Measurements from ENCODE around the gene RNU6-1. TPM values are rescaled to one million over a fixed set of nuclear protein-coding genes. Genes with fewer than 3 reads are reported as not detected.

The RNU6-1 gene
- total and polyA plus RNA-seq, 8 donors: not detected

GRCh38 chr15:67824197-67824968 lies 15.5 kb downstream of the RNU6-1 start:
- FAIRE-seq (no peak), ATAC-seq (no peak), DNase-seq (peak in 2 of 6 donors; percentile 47 to 60)
- H3K4me3 ChIP-seq: no peak overlapping the region
- peaks cover 0 to 78% (median 24%) of the 10 kb centered on the region in 4 donors for H3K27me3 ChIP-seq
- H3K36me3 ChIP-seq: no peaks in the 10 kb centered on the region
- 8 to 10% methylated on average over 21 of the region's 21 CpGs for WGBS, 2 donors
- H3K9me3 ChIP-seq: no peaks in the 10 kb centered on the region
- H3K4me1 ChIP-seq: peaks cover 0 to 4% (median 4%) of the 10 kb centered on the region in 3 donors
- intact Hi-C loops (cut with DNase I): no loop called here
- TF ChIP-seq CTCF (IDR thresholded peaks at IDR 0.05): no peak
- no peak overlapping the region for H3K27ac ChIP-seq

GRCh38 chr15:67823314-67824196 lies 16.3 kb downstream of the RNU6-1 start:
- 3 to 5% methylated on average over 48 to 94 of the region's 94 CpGs for WGBS, 2 donors
- peaks cover 0 to 77% (median 23%) of the 10 kb centered on the region in 4 donors for H3K27me3 ChIP-seq
- peak in 2 of 6 donors; percentile 50 to 67 for DNase-seq

GRCh38 chr15:67822537-67823313 lies 17.1 kb downstream of the RNU6-1 start:
- Histone ChIP-seq H3K9me3 (no peaks in the 10 kb centered on the region), H3K4me3 (peak overlapping the region in 1 of 4 donors; percentile 42), H3K36me3 (no peaks in the 10 kb centered on the region), H3K27ac (no peak overlapping the region), H3K27me3 (peaks cover 0 to 71% (median 21%) of the 10 kb centered on the region in 4 donors), H3K4me1 (peaks cover 0 to 4% (median 4%) of the 10 kb centered on the region in 3 donors)
- WGBS, 2 donors: 3 to 5% methylated on average over 29 to 46 of the region's 46 CpGs
- DNase-seq (peak in 1 of 6 donors; percentile 64), FAIRE-seq (no peak), ATAC-seq (no peak)
- intact Hi-C loops (cut with DNase I): no loop called here
- TF ChIP-seq CTCF (IDR thresholded peaks at IDR 0.05): no peak

More at GRCh38 chr15:67823314-67824196, 16.3 kb downstream of the RNU6-1 start:
- TF ChIP-seq CTCF (IDR thresholded peaks at IDR 0.05): no peak
- ATAC-seq: no peak
- FAIRE-seq: no peak
- Histone ChIP-seq H3K9me3 (no peaks in the 10 kb centered on the region), H3K4me1 (peaks cover 0 to 4% (median 4%) of the 10 kb centered on the region in 3 donors), H3K4me3 (peak overlapping the region in 1 of 4 donors; percentile 42), H3K36me3 (no peaks in the 10 kb centered on the region), H3K27ac (no peak overlapping the region)
- intact Hi-C loops (cut with DNase I): no loop called here

GRCh38 chr15:67821784-67822440 lies 17.9 kb downstream of the RNU6-1 start:
- whole genome bisulfite sequencing, 2 donors: 4 to 5% methylated on average over 42 to 43 of the region's 43 CpGs
- Histone ChIP-seq H3K27ac (no peak overlapping the region), H3K36me3 (no peaks in the 10 kb centered on the region), H3K4me1 (peaks cover 0 to 4% (median 4%) of the 10 kb centered on the region in 3 donors), H3K27me3 (peaks cover 0 to 63% (median 16%) of the 10 kb centered on the region in 4 donors), H3K9me3 (no peaks in the 10 kb centered on the region), H3K4me3 (no peak overlapping the region)
- TF ChIP-seq CTCF (IDR thresholded peaks at IDR 0.05): no peak
- peak in 1 of 6 donors; percentile 40 for DNase-seq
- no peak for ATAC-seq
- no peak for FAIRE-seq
- intact Hi-C loops (cut with DNase I): no loop called here
